Psoas muscle (tissue), 8 donors: ENCODE measurements around the gene MKKS. TPM values are rescaled to one million over a fixed set of nuclear protein-coding genes. Genes with fewer than 3 reads are reported as not detected.

Source experiments
- ATAC-seq, 4 donors: fragments of 200-7000 bp; cut with Tn5 transposase; one replicate each; pipeline ENCODE4 v1.9.1; 2020; ENCODE audit warnings: moderate library complexity in 3 of 4, mild to moderate bottlenecking in 2 of 4
- DNase-seq, 2 donors: peaks; one replicate each; pipeline ENCODE4 v3.0.0-alpha.2; 2020
- H3K27ac ChIP-seq: fragments of 200-600 bp; one replicate; pipeline ENCODE4 v1.8.0; 2022
- H3K27me3 ChIP-seq, 3 donors: fragments of 200-600 bp in 1 of 3; one replicate each; pipeline versions ENCODE4 v1.6.1 to v1.8.0; 2013 to 2022; ENCODE audit warnings: low read length in 2 of 3, mild to moderate bottlenecking in 2 of 3, moderate library complexity in 1 of 3; ENCODE audit not compliant: insufficient read depth in 3 of 3
- H3K36me3 ChIP-seq, 2 donors: fragments of 200-600 bp in 1 of 2; one replicate each; pipeline versions ENCODE4 v1.6.1 to v1.8.0; 2013 to 2022; ENCODE audit warnings: low read depth in 1 of 2, mild to moderate bottlenecking in 1 of 2, moderate library complexity in 1 of 2; ENCODE audit not compliant: insufficient read depth in 1 of 2
- H3K4me1 ChIP-seq: fragments of 200-600 bp; one replicate; pipeline ENCODE4 v1.8.0; 2022
- H3K4me3 ChIP-seq: fragments of 200-600 bp; one replicate; pipeline ENCODE4 v1.8.0; 2022; ENCODE audit warnings: mild to moderate bottlenecking
- H3K9me3 ChIP-seq: fragments of 200-600 bp; one replicate; pipeline ENCODE4 v1.8.0; 2022
- WGBS, 3 donors: extraction: QIAGEN DNeasy Blood & Tissue Kit; methylation state at CpG; one replicate each; pipeline versions ENCODE4 v1.1.6 to v1.1.7; 2013; 5-methylcytosine and 5-hydroxymethylcytosine counted together
- intact Hi-C, 2 donors: fragments of 100-400 bp; cut with DNase I; formaldehyde crosslinking; loops; one replicate each; pipeline versions ENCODE4 v1.11.0 to v1.14.2; 2022
- polyA plus RNA-seq, 3 donors: library from polyadenylated mRNA; stranded (reverse); fragments of 200-250 nt; gene quantifications; one replicate each; pipeline ENCODE4 v1.2.3, GENCODE V29; 2013
- total RNA-seq, 4 donors: library from RNA; stranded (reverse); fragmentation: NEBNext Ultra II Directional in 2 of 4; extraction: Animal tissue kit (Norgen Biotek cat#: 25700) in 2 of 4; gene quantifications; one replicate each; pipeline versions ENCODE4 v1.2.1 to v1.2.4, GENCODE V29; 2021 to 2023
- TF ChIP-seq, protein P1 (sequence below): fragments of 200-600 bp; IDR thresholded peaks from one replicate; pipeline ENCODE4 v1.8.0; 2022; ENCODE audit warnings: antibody characterized with exemption
- donor health status: healthy with polysubstance abuse.
- donor health status: DM: no; HTN: no; CAD: no; lungs with moderate emphysema.
- donor health status: Bipolar disorder and iron deficiency.
- donor health status: healthy.
- donor health status: DM: yes; HTN: yes; CAD: no.
- donor health status: DM: no; HTN: no; CAD: no.
- donor health status: DM: no; HTN: no; CAD: no.
- donor health status: DM: yes; HTN: yes; CAD: no.

Gene MKKS
- total and polyA plus RNA-seq, 7 donors: 10.5 to 40.1 (median 22.7) TPM

DNA sequence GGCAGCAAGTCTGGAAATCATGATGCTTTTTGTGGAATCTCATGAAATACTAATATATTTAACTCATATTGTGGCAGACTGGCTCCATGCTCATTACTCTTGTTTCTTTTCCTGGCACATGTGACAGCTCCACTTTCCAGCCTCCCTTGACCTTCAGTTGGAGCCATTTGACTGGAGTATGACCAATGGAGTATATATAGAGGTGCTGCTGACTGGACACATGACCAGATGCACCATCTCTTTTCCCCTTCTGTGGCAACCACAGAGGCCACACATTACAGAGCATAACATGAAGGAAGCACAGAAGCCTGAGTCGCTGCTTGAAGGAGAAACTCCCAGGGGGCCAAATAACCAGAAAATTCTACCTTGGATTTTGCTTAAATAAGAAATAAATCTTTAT lies 77.4 kb downstream of the MKKS start:
- H3K27ac ChIP-seq: no peak overlapping the region
- TF ChIP-seq, protein P1, sequence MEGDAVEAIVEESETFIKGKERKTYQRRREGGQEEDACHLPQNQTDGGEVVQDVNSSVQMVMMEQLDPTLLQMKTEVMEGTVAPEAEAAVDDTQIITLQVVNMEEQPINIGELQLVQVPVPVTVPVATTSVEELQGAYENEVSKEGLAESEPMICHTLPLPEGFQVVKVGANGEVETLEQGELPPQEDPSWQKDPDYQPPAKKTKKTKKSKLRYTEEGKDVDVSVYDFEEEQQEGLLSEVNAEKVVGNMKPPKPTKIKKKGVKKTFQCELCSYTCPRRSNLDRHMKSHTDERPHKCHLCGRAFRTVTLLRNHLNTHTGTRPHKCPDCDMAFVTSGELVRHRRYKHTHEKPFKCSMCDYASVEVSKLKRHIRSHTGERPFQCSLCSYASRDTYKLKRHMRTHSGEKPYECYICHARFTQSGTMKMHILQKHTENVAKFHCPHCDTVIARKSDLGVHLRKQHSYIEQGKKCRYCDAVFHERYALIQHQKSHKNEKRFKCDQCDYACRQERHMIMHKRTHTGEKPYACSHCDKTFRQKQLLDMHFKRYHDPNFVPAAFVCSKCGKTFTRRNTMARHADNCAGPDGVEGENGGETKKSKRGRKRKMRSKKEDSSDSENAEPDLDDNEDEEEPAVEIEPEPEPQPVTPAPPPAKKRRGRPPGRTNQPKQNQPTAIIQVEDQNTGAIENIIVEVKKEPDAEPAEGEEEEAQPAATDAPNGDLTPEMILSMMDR: no peak
- H3K4me1 ChIP-seq: peaks cover 5% of the 10 kb centered on the region
- H3K27me3 ChIP-seq: no peaks in the 10 kb centered on the region
- H3K9me3 ChIP-seq: no peaks in the 10 kb centered on the region
- ATAC-seq (peak in 2 of 4 donors; percentile 48 to 50), DNase-seq (no peak)
- intact Hi-C loops: no loop called here
- no peaks in the 10 kb centered on the region for H3K36me3 ChIP-seq
- 71 to 85% (median 82%) methylated on average over 1 of the region's 1 CpG for WGBS, 3 donors
- H3K4me3 ChIP-seq: no peak overlapping the region

DNA sequence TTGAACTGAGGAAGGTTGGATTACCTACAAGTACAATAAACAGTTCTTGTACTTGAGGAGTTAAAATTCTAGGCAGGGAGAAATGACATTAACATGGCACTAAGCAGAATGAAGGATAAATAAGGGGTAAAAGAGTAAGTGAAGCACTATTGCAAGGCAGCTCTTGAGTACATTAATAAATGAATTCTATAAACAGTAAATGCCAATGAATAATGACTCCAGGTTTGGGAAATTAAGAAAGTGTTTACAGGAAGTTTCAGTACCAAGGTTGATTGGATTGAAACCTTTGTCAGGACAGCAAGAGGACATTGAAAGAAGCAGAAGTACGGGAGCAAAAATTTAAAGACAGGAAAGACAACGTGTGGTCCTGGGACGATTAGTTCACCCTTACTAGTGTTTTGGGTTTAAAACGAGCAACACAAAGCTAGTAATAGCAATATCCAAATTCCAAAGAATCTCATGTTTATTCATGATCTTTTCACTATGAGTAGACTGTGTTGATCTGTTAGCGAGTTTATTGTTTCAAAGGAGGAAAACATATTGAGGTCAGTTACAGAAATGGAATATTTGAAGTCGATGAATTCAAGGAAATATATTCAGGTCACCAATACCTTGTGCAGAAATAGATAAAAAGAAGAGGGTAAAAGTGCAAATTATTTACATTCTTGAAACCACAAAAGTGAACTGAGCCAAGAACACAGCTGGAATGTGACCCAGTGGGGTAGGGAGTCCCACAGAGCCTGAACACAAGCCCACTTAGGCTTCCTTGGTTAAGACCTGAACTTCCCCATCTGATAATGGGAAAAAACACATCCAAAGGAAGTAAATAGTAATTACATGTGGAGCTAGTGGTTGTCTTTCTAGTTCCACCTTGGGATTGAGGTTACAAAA lies 80.8 kb downstream of the MKKS start:
- 43 to 49% (median 46%) methylated on average over 6 of the region's 6 CpGs for WGBS, 3 donors
- H3K27ac ChIP-seq: no peak overlapping the region
- no peaks in the 10 kb centered on the region for H3K27me3 ChIP-seq

More for the DNA sequence above, 80.8 kb downstream of the MKKS start:
- Histone ChIP-seq H3K4me3 (no peak overlapping the region), H3K36me3 (no peaks in the 10 kb centered on the region), H3K4me1 (no peaks in the 10 kb centered on the region), H3K9me3 (no peaks in the 10 kb centered on the region)
- no peak for ATAC-seq
- no peak for DNase-seq
- intact Hi-C loops: no loop called here
- TF ChIP-seq, protein P1: no peak

Other genes with a start within 250 kb of the MKKS start
- gene SNAP25, start 215.4 kb downstream of the MKKS start, total RNA-seq: not detected
- under 1 TPM in 2 of 3 donors, not detected in 1; 0.07 to 0.75 TPM for gene SNAP25, start 215.4 kb downstream of the MKKS start, polyA plus RNA-seq
- 1 to 10 TPM in 1 of 4 donors, under 1 TPM in 3; 0.78 to 1.9 (median 0.90) TPM for gene SLX4IP, start 1.1 kb upstream of the MKKS start, total RNA-seq
- gene SLX4IP, start 1.1 kb upstream of the MKKS start, polyA plus RNA-seq: 1 to 10 TPM in 1 of 3 donors, under 1 TPM in 2; 0.20 to 1.2 (median 0.45) TPM
- gene JAG1, start 239.8 kb upstream of the MKKS start, total RNA-seq: 10 to 100 TPM; 10.4 to 35.4 (median 16.0) TPM
- 1 to 10 TPM; 5.4 to 6.5 (median 5.6) TPM for gene JAG1, start 239.8 kb upstream of the MKKS start, polyA plus RNA-seq